ENCODE results near the gene RECQL. TPM values are rescaled to one million over a fixed set of nuclear protein-coding genes. Genes with fewer than 3 reads are reported as not detected.

Gene RECQL
- polyA plus RNA-seq, 1 of the 3 experiments (the other 2 are of a cell fraction), result 14.6 TPM

GRCh38 chr12:21521541-21521940 is 20.1 kb upstream of the RECQL start:
- Histone ChIP-seq H4K20me1 (ENCODE audit: insufficient read depth) (no peaks in the 10 kb centered on the region), H3K36me3 (replicated peaks in 1 of 2; ENCODE audit: control insufficient read depth in 1 of 2, insufficient read depth in 2 of 2, low read length in 1 of 2) (peaks cover 10 to 19% of the 10 kb centered on the region in 2 experiments), H3K9me3 (no peaks in the 10 kb centered on the region), H3K9me2 (no peaks in the 10 kb centered on the region), H3K9ac (no peak overlapping the region), H3K4me3 (ENCODE audit: low read depth in 2 of 2, low read length in 1 of 2) (no peak overlapping the region), H3K79me2 (ENCODE audit: insufficient read depth) (no peaks in the 10 kb centered on the region), H3F3A (replicated peaks; ENCODE audit: insufficient read depth) (peaks cover 12% of the 10 kb centered on the region), H3K4me1 (ENCODE audit: control insufficient read depth in 1 of 2, insufficient read depth in 2 of 2, low read depth in 1 of 2, low read length in 1 of 2) (no peaks in the 10 kb centered on the region), H3K27me3 (ENCODE audit: insufficient read depth) (peaks cover 1% of the 10 kb centered on the region; the same call in 1 of the 2 replicates), H3K4me2 (no peak overlapping the region), H2AFZ (ENCODE audit: low read depth) (no peak overlapping the region), H3K27ac (ENCODE audit: low read depth in 2 of 2, low read length in 1 of 2) (no peak overlapping the region)
- ChIA-PET CTCF (interaction anchor here (0.8 kb wide), 1 partner anchor 23 kb away, joined by 3 read pairs; no protein-coding TSS in a partner anchor), POLR2A (no interaction called here)
- no peak for DNase-seq
- WGBS (ENCODE audit: low lambda C conversion rate), result 9% methylated on average over 1 of the region's 1 CpG
- TF ChIP-seq, protein P1, sequence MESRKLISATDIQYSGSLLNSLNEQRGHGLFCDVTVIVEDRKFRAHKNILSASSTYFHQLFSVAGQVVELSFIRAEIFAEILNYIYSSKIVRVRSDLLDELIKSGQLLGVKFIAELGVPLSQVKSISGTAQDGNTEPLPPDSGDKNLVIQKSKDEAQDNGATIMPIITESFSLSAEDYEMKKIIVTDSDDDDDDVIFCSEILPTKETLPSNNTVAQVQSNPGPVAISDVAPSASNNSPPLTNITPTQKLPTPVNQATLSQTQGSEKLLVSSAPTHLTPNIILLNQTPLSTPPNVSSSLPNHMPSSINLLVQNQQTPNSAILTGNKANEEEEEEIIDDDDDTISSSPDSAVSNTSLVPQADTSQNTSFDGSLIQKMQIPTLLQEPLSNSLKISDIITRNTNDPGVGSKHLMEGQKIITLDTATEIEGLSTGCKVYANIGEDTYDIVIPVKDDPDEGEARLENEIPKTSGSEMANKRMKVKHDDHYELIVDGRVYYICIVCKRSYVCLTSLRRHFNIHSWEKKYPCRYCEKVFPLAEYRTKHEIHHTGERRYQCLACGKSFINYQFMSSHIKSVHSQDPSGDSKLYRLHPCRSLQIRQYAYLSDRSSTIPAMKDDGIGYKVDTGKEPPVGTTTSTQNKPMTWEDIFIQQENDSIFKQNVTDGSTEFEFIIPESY (IDR thresholded peaks at IDR 0.05; ENCODE audit: borderline replicate concordance, low read depth), result no peak
- TF ChIP-seq FOSL2 (IDR thresholded peaks at IDR 0.05; ENCODE audit: borderline replicate concordance, low read depth) (no peak), NRF1 (IDR thresholded peaks at IDR 0.05; ENCODE audit: low read depth, low read length) (no peak), MXI1 (IDR thresholded peaks at IDR 0.05; ENCODE audit: low read depth, low read length) (no peak), FOXJ3 (CRISPR knock-in tag; IDR thresholded peaks at IDR 0.05) (no peak), SIN3A (IDR thresholded peaks at IDR 0.05; ENCODE audit: borderline replicate concordance, low read depth, low read length) (no peak), RAD21 (IDR thresholded peaks at IDR 0.05; ENCODE audit: low read length) (no peak), TAF1 (IDR thresholded peaks at IDR 0.05; ENCODE audit: borderline replicate concordance, low read depth, low read length) (no peak), RCOR1 (IDR thresholded peaks at IDR 0.05; ENCODE audit: low read length) (no peak), YY1 (IDR thresholded peaks at IDR 0.05; ENCODE audit: low read depth) (no peak), RXRA (IDR thresholded peaks at IDR 0.05; ENCODE audit: borderline replicate concordance, low read depth) (no peak), TCF12 (IDR thresholded peaks at IDR 0.05) (no peak), ELF1 (IDR thresholded peaks at IDR 0.05) (no peak), MEF2A (IDR thresholded peaks at IDR 0.05; ENCODE audit: borderline replicate concordance, low read depth) (no peak), RFX5 (IDR thresholded peaks at IDR 0.05; ENCODE audit: low read length) (no peak)
- TF ChIP-seq, protein P2, sequence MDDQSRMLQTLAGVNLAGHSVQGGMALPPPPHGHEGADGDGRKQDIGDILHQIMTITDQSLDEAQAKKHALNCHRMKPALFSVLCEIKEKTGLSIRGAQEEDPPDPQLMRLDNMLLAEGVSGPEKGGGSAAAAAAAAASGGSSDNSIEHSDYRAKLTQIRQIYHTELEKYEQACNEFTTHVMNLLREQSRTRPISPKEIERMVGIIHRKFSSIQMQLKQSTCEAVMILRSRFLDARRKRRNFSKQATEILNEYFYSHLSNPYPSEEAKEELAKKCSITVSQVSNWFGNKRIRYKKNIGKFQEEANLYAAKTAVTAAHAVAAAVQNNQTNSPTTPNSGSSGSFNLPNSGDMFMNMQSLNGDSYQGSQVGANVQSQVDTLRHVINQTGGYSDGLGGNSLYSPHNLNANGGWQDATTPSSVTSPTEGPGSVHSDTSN (IDR thresholded peaks at IDR 0.05), result no peak
- TF ChIP-seq, protein P3, sequence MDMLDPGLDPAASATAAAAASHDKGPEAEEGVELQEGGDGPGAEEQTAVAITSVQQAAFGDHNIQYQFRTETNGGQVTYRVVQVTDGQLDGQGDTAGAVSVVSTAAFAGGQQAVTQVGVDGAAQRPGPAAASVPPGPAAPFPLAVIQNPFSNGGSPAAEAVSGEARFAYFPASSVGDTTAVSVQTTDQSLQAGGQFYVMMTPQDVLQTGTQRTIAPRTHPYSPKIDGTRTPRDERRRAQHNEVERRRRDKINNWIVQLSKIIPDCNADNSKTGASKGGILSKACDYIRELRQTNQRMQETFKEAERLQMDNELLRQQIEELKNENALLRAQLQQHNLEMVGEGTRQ (IDR thresholded peaks at IDR 0.05; ENCODE audit: borderline replicate concordance, low read depth, low read length), result no peak
- TF ChIP-seq, protein P4, sequence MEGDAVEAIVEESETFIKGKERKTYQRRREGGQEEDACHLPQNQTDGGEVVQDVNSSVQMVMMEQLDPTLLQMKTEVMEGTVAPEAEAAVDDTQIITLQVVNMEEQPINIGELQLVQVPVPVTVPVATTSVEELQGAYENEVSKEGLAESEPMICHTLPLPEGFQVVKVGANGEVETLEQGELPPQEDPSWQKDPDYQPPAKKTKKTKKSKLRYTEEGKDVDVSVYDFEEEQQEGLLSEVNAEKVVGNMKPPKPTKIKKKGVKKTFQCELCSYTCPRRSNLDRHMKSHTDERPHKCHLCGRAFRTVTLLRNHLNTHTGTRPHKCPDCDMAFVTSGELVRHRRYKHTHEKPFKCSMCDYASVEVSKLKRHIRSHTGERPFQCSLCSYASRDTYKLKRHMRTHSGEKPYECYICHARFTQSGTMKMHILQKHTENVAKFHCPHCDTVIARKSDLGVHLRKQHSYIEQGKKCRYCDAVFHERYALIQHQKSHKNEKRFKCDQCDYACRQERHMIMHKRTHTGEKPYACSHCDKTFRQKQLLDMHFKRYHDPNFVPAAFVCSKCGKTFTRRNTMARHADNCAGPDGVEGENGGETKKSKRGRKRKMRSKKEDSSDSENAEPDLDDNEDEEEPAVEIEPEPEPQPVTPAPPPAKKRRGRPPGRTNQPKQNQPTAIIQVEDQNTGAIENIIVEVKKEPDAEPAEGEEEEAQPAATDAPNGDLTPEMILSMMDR (IDR thresholded peaks at IDR 0.05), result no peak

Measured in SK-N-SH (cell line).